ENCODE data around the gene KAZN. TPM values are rescaled to one million over a fixed set of nuclear protein-coding genes. Genes with fewer than 3 reads are reported as not detected.
A peak's percentile ranks its signal among the peaks of the same experiment; 100 is the strongest.

KAZN gene
- polyA plus RNA-seq, 1 of the 3 experiments (the other 2 are of a cell fraction), result 6.8 TPM

DNA sequence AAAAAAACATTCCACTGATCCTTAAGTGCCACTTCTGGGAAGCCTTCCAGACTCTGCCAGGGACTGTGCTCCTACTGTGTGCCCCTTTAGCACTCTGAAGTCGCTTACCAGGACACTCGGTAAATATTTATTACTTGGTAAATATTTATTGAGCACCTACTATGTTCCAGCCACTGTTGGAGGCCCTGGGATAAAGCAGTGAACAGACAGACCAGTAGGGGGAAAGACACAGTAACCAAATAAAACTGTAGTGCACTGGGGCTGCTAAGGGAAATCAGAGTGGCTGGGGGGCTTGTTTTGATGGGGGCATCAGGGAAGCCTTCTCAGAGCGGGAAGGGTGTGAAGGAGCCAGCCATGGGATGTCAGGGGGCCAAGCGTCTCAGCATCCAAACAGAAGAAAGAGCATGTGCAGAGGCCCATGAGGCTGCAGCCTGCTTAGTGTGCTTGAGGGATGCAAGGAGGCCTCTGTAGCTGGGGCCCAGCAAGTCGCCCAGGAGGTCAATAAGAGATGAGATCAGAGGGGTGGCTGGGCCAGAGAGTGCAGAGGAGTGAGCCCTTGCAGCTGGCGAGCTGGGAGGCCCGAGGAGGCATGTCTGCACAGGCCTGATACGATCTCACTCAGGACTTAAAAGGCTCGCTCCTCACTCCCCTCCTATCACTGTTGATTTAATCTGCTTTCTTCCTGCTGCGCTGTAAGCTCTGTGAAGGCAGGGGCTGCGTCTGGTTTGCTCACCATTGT, 28.6 kb downstream of the KAZN start:
- no peak overlapping the region for H2AFZ ChIP-seq (ENCODE audit: low read depth)
- DNase-seq, result peak; percentile 54

More for the DNA sequence above, 28.6 kb downstream of the KAZN start:
- Histone ChIP-seq H3K4me3 (ENCODE audit: low read depth in 2 of 2, low read length in 1 of 2) (no peak overlapping the region), H3K27me3 (ENCODE audit: insufficient read depth) (no peaks in the 10 kb centered on the region), H4K20me1 (ENCODE audit: insufficient read depth) (no peaks in the 10 kb centered on the region), H3K27ac (ENCODE audit: low read depth in 2 of 2, low read length in 1 of 2) (peak overlapping the region in 1 of 2 experiments; percentile 73; a peak in 2 of 4 replicates), H3K4me1 (ENCODE audit: control insufficient read depth in 1 of 2, insufficient read depth in 2 of 2, low read depth in 1 of 2, low read length in 1 of 2) (peaks cover 0 to 17% of the 10 kb centered on the region in 2 experiments; a peak in 1 of 4 replicates), H3K9me2 (no peaks in the 10 kb centered on the region), H3K36me3 (replicated peaks in 1 of 2; ENCODE audit: control insufficient read depth in 1 of 2, insufficient read depth in 2 of 2, low read length in 1 of 2) (no peaks in the 10 kb centered on the region), H3K79me2 (ENCODE audit: insufficient read depth) (no peaks in the 10 kb centered on the region), H3K9ac (no peak overlapping the region), H3K4me2 (no peak overlapping the region), H3F3A (replicated peaks; ENCODE audit: insufficient read depth) (no peaks in the 10 kb centered on the region), H3K9me3 (no peaks in the 10 kb centered on the region)
- TF ChIP-seq MXI1 (IDR thresholded peaks at IDR 0.05; ENCODE audit: low read depth, low read length) (no peak), RAD21 (IDR thresholded peaks at IDR 0.05; ENCODE audit: low read length) (no peak), GATA2 (CRISPR knock-in tag; IDR thresholded peaks at IDR 0.05) (peak; percentile 34; the same call in 1 of the 2 replicates), SIN3A (IDR thresholded peaks at IDR 0.05; ENCODE audit: borderline replicate concordance, low read depth, low read length) (no peak), EP300 (IDR thresholded peaks at IDR 0.05; ENCODE audit: borderline replicate concordance in 1 of 2, low read depth in 1 of 2, low read length in 1 of 2) (no peak), TEAD4 (IDR thresholded peaks at IDR 0.05; ENCODE audit: borderline replicate concordance, insufficient read depth) (no peak), TAF1 (IDR thresholded peaks at IDR 0.05; ENCODE audit: borderline replicate concordance, low read depth, low read length) (no peak), RCOR1 (IDR thresholded peaks at IDR 0.05; ENCODE audit: low read length) (peak; percentile 37; the same call in 1 of the 2 replicates), RFX5 (IDR thresholded peaks at IDR 0.05; ENCODE audit: low read length) (no peak), MEF2A (IDR thresholded peaks at IDR 0.05; ENCODE audit: borderline replicate concordance, low read depth) (no peak), ELF1 (IDR thresholded peaks at IDR 0.05) (no peak), TCF12 (IDR thresholded peaks at IDR 0.05) (no peak)
- TF ChIP-seq, protein P1, sequence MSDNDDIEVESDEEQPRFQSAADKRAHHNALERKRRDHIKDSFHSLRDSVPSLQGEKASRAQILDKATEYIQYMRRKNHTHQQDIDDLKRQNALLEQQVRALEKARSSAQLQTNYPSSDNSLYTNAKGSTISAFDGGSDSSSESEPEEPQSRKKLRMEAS (IDR thresholded peaks at IDR 0.05; ENCODE audit: low read depth), result no peak
- TF ChIP-seq, protein P2, sequence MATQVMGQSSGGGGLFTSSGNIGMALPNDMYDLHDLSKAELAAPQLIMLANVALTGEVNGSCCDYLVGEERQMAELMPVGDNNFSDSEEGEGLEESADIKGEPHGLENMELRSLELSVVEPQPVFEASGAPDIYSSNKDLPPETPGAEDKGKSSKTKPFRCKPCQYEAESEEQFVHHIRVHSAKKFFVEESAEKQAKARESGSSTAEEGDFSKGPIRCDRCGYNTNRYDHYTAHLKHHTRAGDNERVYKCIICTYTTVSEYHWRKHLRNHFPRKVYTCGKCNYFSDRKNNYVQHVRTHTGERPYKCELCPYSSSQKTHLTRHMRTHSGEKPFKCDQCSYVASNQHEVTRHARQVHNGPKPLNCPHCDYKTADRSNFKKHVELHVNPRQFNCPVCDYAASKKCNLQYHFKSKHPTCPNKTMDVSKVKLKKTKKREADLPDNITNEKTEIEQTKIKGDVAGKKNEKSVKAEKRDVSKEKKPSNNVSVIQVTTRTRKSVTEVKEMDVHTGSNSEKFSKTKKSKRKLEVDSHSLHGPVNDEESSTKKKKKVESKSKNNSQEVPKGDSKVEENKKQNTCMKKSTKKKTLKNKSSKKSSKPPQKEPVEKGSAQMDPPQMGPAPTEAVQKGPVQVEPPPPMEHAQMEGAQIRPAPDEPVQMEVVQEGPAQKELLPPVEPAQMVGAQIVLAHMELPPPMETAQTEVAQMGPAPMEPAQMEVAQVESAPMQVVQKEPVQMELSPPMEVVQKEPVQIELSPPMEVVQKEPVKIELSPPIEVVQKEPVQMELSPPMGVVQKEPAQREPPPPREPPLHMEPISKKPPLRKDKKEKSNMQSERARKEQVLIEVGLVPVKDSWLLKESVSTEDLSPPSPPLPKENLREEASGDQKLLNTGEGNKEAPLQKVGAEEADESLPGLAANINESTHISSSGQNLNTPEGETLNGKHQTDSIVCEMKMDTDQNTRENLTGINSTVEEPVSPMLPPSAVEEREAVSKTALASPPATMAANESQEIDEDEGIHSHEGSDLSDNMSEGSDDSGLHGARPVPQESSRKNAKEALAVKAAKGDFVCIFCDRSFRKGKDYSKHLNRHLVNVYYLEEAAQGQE (IDR thresholded peaks at IDR 0.05; ENCODE audit: low read depth, low read length), result no peak
- TF ChIP-seq, protein P3, sequence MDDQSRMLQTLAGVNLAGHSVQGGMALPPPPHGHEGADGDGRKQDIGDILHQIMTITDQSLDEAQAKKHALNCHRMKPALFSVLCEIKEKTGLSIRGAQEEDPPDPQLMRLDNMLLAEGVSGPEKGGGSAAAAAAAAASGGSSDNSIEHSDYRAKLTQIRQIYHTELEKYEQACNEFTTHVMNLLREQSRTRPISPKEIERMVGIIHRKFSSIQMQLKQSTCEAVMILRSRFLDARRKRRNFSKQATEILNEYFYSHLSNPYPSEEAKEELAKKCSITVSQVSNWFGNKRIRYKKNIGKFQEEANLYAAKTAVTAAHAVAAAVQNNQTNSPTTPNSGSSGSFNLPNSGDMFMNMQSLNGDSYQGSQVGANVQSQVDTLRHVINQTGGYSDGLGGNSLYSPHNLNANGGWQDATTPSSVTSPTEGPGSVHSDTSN (IDR thresholded peaks at IDR 0.05), result no peak
- CTCF ChIA-PET, result no interaction called here
- 35% methylated on average over 9 of the region's 11 CpGs for WGBS (ENCODE audit: low lambda C conversion rate)
- POLR2A ChIA-PET, result no interaction called here
